OCI-LY1 (cell line): ENCODE results near the gene CAMP.

ENCODE experiments used
- H2AFZ ChIP-seq: fragments of 200-600 bp; sonication (generic), shearing (Covaris generic); 2 replicates; pipeline ENCODE4 v1.6.0; 2014; ENCODE audit warnings: antibody characterized with exemption, mild to moderate bottlenecking, low read length
- H3F3A ChIP-seq: fragments of 200-600 bp; sonication (generic), shearing (Covaris generic); 2 replicates; pipeline ENCODE4 v1.6.0; 2014; ENCODE audit warnings: mild to moderate bottlenecking, antibody characterized with exemption, low read length, moderate library complexity; ENCODE audit not compliant: insufficient read depth
- H3K27ac ChIP-seq: fragments of 200-600 bp; sonication (generic); 2 replicates; pipeline ENCODE4 v1.5.1; 2014; ENCODE audit warnings: low read length, mixed run types, mild to moderate bottlenecking, low read depth; ENCODE audit not compliant: poor library complexity, severe bottlenecking
- H3K27me3 ChIP-seq: fragments of 200-600 bp; sonication (generic); 2 replicates; pipeline ENCODE4 v1.6.0; 2014; ENCODE audit warnings: antibody characterized with exemption, mild to moderate bottlenecking, low read length, moderate library complexity; ENCODE audit not compliant: insufficient read depth
- H3K36me3 ChIP-seq: fragments of 200-600 bp; sonication (generic); 2 replicates; pipeline ENCODE4 v1.6.1; 2014; ENCODE audit warnings: mild to moderate bottlenecking, antibody characterized with exemption, low read length, moderate library complexity, mixed read lengths; ENCODE audit not compliant: insufficient read depth
- H3K4me1 ChIP-seq: fragments of 200-600 bp; sonication (generic); 2 replicates; pipeline ENCODE4 v1.5.1; 2014; ENCODE audit warnings: mild to moderate bottlenecking, low read length, moderate library complexity; ENCODE audit not compliant: insufficient read depth, severe bottlenecking
- H3K4me2 ChIP-seq: fragments of 200-600 bp; sonication (generic), shearing (Covaris generic); 2 replicates; pipeline ENCODE4 v1.6.1; 2014; ENCODE audit warnings: low read length
- H3K4me3 ChIP-seq: fragments of 200-600 bp; sonication (generic); 2 replicates; pipeline ENCODE4 v1.5.1; 2014; ENCODE audit warnings: low read length, low read depth, mild to moderate bottlenecking, mixed read lengths; ENCODE audit not compliant: poor library complexity, severe bottlenecking
- H3K79me2 ChIP-seq: fragments of 200-600 bp; shearing (Covaris generic); 2 replicates; pipeline ENCODE4 v1.6.1; 2016; ENCODE audit warnings: mixed run types, low read length, mixed read lengths; ENCODE audit not compliant: insufficient read depth
- H3K9ac ChIP-seq: fragments of 200-600 bp; sonication (generic), shearing (Covaris generic); 2 replicates; pipeline ENCODE4 v1.6.1; 2014; ENCODE audit warnings: mild to moderate bottlenecking, low read length, mixed read lengths
- H3K9me2 ChIP-seq: fragments of 200-600 bp; sonication (generic), shearing (Covaris generic); 2 replicates; pipeline ENCODE4 v1.6.1; 2014; ENCODE audit warnings: low read depth, mild to moderate bottlenecking, low read length, mixed read lengths
- H3K9me3 ChIP-seq: fragments of 200-600 bp; shearing (Covaris generic); 2 replicates; pipeline ENCODE4 v1.6.1; 2014; ENCODE audit warnings: low read length, mixed read lengths
- H4K20me1 ChIP-seq: fragments of 200-600 bp; sonication (generic), shearing (Covaris generic); 2 replicates; pipeline ENCODE4 v1.6.0; 2016; ENCODE audit warnings: mild to moderate bottlenecking, low read length; ENCODE audit not compliant: insufficient read depth
- CTCF ChIP-seq: fragments of 200-600 bp; sonication (generic), shearing (Covaris generic); IDR thresholded peaks from 2 replicates; pipeline ENCODE4 v1.5.1; 2017; ENCODE audit warnings: mild to moderate bottlenecking, antibody characterized with exemption, low read length, moderate library complexity, mixed read lengths
- EZH2 ChIP-seq: fragments of 200-600 bp; sonication (generic), shearing (Covaris generic); IDR thresholded peaks from 2 replicates; pipeline ENCODE4 v1.8.0; 2017; ENCODE audit warnings: borderline replicate concordance, mixed run types, mild to moderate bottlenecking, antibody characterized with exemption, low read length, moderate library complexity, mixed read lengths

The CAMP gene

GRCh38 chr3:48180531-48181253, 42.6 kb upstream of the CAMP start:
- Histone ChIP-seq H3K9me3 (no peaks in the 10 kb centered on the region), H2AFZ (no peak overlapping the region), H3K9ac (no peak overlapping the region), H3F3A (no peaks in the 10 kb centered on the region), H3K4me3 (no peak overlapping the region), H3K4me2 (no peak overlapping the region), H3K27ac (no peak overlapping the region), H3K9me2 (no peaks in the 10 kb centered on the region), H3K27me3 (no peaks in the 10 kb centered on the region), H3K79me2 (no peaks in the 10 kb centered on the region), H3K4me1 (peaks cover 3% of the 10 kb centered on the region), H3K36me3 (peaks cover 99% of the 10 kb centered on the region), H4K20me1 (no peaks in the 10 kb centered on the region)
- TF ChIP-seq EZH2 (no peak), CTCF (no peak)

GRCh38 chr3:48184299-48184698, 39.0 kb upstream of the CAMP start:
- H3K4me3 ChIP-seq: no peak overlapping the region
- H3K36me3 ChIP-seq: peaks cover 76% of the 10 kb centered on the region
- H4K20me1 ChIP-seq: no peaks in the 10 kb centered on the region
- no peak overlapping the region for H2AFZ ChIP-seq
- H3K9ac ChIP-seq: no peak overlapping the region
- H3K9me2 ChIP-seq: no peaks in the 10 kb centered on the region
- H3K9me3 ChIP-seq: no peaks in the 10 kb centered on the region
- H3K4me2 ChIP-seq: no peak overlapping the region
- peaks cover 26% of the 10 kb centered on the region for H3K4me1 ChIP-seq
- peaks cover 13% of the 10 kb centered on the region for H3K79me2 ChIP-seq
- H3K27ac ChIP-seq: no peak overlapping the region
- TF ChIP-seq CTCF: no peak
- no peak for TF ChIP-seq EZH2
- no peaks in the 10 kb centered on the region for H3K27me3 ChIP-seq
- no peaks in the 10 kb centered on the region for H3F3A ChIP-seq

- Histone ChIP-seq H3K4me2 (no peak overlapping the region), H3K9me2 (no peaks in the 10 kb centered on the region), H3K36me3 (peaks cover 68% of the 10 kb centered on the region), H3K79me2 (peaks cover 13% of the 10 kb centered on the region), H3K9ac (no peak overlapping the region), H3K27ac (no peak overlapping the region), H4K20me1 (no peaks in the 10 kb centered on the region), H3F3A (no peaks in the 10 kb centered on the region), H3K27me3 (no peaks in the 10 kb centered on the region), H2AFZ (no peak overlapping the region), H3K4me3 (no peak overlapping the region), H3K4me1 (peaks cover 26% of the 10 kb centered on the region), H3K9me3 (no peaks in the 10 kb centered on the region)
- TF ChIP-seq EZH2 (no peak), CTCF (no peak)
Measured at GRCh38 chr3:48185129-48185528, 38.2 kb upstream of the CAMP start.
